Measurements from ENCODE around the gene ADARB1.

ADARB1 gene

GRCh38 chr21:45234127-45234526, 159.7 kb downstream of the ADARB1 start:
- DNase-seq (ENCODE audit: low read depth), result no peak
- no peak for TF ChIP-seq CTCF (IDR thresholded peaks at IDR 0.05; ENCODE audit: low read length, missing control alignments)
- H3K4me3 ChIP-seq (replicated peaks; ENCODE audit: low read depth, low read length), result no peak overlapping the region

- no peak overlapping the region for H3K4me3 ChIP-seq (replicated peaks; ENCODE audit: low read depth, low read length)
- no peak for TF ChIP-seq CTCF (IDR thresholded peaks at IDR 0.05; ENCODE audit: low read length, missing control alignments)
- DNase-seq (ENCODE audit: low read depth), result no peak
These were observed 160.6 kb downstream of the ADARB1 start for GRCh38 chr21:45234965-45235364.

- TF ChIP-seq CTCF (IDR thresholded peaks at IDR 0.05; ENCODE audit: low read length, missing control alignments), result no peak
These were observed 161.1 kb downstream of the ADARB1 start for GRCh38 chr21:45235488-45235887.

GRCh38 chr21:45236481-45236880, 162.1 kb downstream of the ADARB1 start:
- no peak overlapping the region for H3K4me3 ChIP-seq (replicated peaks; ENCODE audit: low read depth, low read length)
- no peak for TF ChIP-seq CTCF (IDR thresholded peaks at IDR 0.05; ENCODE audit: low read length, missing control alignments)
- DNase-seq (ENCODE audit: low read depth), result no peak

More at GRCh38 chr21:45235488-45235887, 161.1 kb downstream of the ADARB1 start:
- H3K4me3 ChIP-seq (replicated peaks; ENCODE audit: low read depth, low read length), result no peak overlapping the region
- DNase-seq (ENCODE audit: low read depth), result no peak

- no peak for DNase-seq (ENCODE audit: low read depth)
- TF ChIP-seq CTCF (IDR thresholded peaks at IDR 0.05; ENCODE audit: low read length, missing control alignments), result no peak
These were observed 163.0 kb downstream of the ADARB1 start for GRCh38 chr21:45237401-45237800.

GRCh38 chr21:45241357-45241756, 167.0 kb downstream of the ADARB1 start:
- no peak overlapping the region for H3K4me3 ChIP-seq (replicated peaks; ENCODE audit: low read depth, low read length)
- DNase-seq (ENCODE audit: low read depth), result no peak
- no peak for TF ChIP-seq CTCF (IDR thresholded peaks at IDR 0.05; ENCODE audit: low read length, missing control alignments)

More at GRCh38 chr21:45237401-45237800, 163.0 kb downstream of the ADARB1 start:
- no peak overlapping the region for H3K4me3 ChIP-seq (replicated peaks; ENCODE audit: low read depth, low read length)

GRCh38 chr21:45243603-45244002, 169.2 kb downstream of the ADARB1 start:
- TF ChIP-seq CTCF (IDR thresholded peaks at IDR 0.05; ENCODE audit: low read length, missing control alignments), result no peak
- H3K4me3 ChIP-seq (replicated peaks; ENCODE audit: low read depth, low read length), result no peak overlapping the region
- no peak for DNase-seq (ENCODE audit: low read depth)
